Measurements from ENCODE around the gene PLXDC1.

GRCh38 chr17:39195568-39196160 is 44.2 kb upstream of the PLXDC1 start:
- TF ChIP-seq POLR2A (IDR thresholded peaks at IDR 0.05), result no peak
- no peak for TF ChIP-seq CTCF (IDR thresholded peaks at IDR 0.05)

All from adrenal gland (tissue), 5 donors.